Activated CD4-positive, alpha-beta memory T cell treated with anti-CD3 and anti-CD28 coated beads, Interleukin-2, amount 10 ng/mL, durations not matched to agents 7 days and 5 days (primary cell): ENCODE results near the gene HSCB. TPM values are rescaled to one million over a fixed set of nuclear protein-coding genes. Genes with fewer than 3 reads are reported as not detected.
"Not testable (repeated sequence)": the region's sequence is repeated elsewhere in the genome, so short reads cannot be mapped to it uniquely, and the experiment has no call there.

ENCODE experiments used
- CTCF ChIA-PET: fragments of 350-600 bp; sonication (Branson Sonifier 250); formaldehyde crosslinking; loops from one replicate; lab custom pipeline; 2021; ENCODE audit warnings: antibody characterized with exemption, inconsistent platforms; lab: Charles Lee
- POLR2A ChIA-PET: fragments of 350-600 bp; sonication (Branson Sonifier 250); formaldehyde crosslinking; loops from one replicate; lab custom pipeline; 2021; ENCODE audit warnings: antibody characterized with exemption; lab: Charles Lee
- DNase-seq: peaks from one replicate; pipeline ENCODE4 v3.0.0-alpha.2; 2020
- H3K27ac Mint-ChIP-seq: one replicate; pipeline ENCODE4 v1.8.0; 2021; ENCODE audit warnings: mild to moderate bottlenecking, mixed read lengths
- H3K27me3 Mint-ChIP-seq: one replicate; pipeline ENCODE4 v1.8.0; 2021; ENCODE audit warnings: mixed read lengths
- H3K36me3 Mint-ChIP-seq: one replicate; pipeline ENCODE4 v1.8.0; 2021; ENCODE audit warnings: low read depth, mixed read lengths
- H3K4me1 Mint-ChIP-seq: one replicate; pipeline ENCODE4 v1.8.0; 2021; ENCODE audit warnings: mixed read lengths
- H3K4me3 Mint-ChIP-seq: one replicate; pipeline ENCODE4 v1.8.0; 2021; ENCODE audit warnings: mild to moderate bottlenecking, mixed read lengths
- H3K9me3 Mint-ChIP-seq: one replicate; pipeline ENCODE4 v1.8.0; 2021; ENCODE audit warnings: mixed read lengths
- total RNA-seq, 2 experiments: library from RNA; stranded (reverse); gene quantifications; one replicate each; pipeline ENCODE4 v1.2.3, GENCODE V29; 2021

The HSCB gene, protein sequence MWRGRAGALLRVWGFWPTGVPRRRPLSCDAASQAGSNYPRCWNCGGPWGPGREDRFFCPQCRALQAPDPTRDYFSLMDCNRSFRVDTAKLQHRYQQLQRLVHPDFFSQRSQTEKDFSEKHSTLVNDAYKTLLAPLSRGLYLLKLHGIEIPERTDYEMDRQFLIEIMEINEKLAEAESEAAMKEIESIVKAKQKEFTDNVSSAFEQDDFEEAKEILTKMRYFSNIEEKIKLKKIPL
- 10 to 100 TPM; 14.4 to 16.1 TPM for total RNA-seq

DNA sequence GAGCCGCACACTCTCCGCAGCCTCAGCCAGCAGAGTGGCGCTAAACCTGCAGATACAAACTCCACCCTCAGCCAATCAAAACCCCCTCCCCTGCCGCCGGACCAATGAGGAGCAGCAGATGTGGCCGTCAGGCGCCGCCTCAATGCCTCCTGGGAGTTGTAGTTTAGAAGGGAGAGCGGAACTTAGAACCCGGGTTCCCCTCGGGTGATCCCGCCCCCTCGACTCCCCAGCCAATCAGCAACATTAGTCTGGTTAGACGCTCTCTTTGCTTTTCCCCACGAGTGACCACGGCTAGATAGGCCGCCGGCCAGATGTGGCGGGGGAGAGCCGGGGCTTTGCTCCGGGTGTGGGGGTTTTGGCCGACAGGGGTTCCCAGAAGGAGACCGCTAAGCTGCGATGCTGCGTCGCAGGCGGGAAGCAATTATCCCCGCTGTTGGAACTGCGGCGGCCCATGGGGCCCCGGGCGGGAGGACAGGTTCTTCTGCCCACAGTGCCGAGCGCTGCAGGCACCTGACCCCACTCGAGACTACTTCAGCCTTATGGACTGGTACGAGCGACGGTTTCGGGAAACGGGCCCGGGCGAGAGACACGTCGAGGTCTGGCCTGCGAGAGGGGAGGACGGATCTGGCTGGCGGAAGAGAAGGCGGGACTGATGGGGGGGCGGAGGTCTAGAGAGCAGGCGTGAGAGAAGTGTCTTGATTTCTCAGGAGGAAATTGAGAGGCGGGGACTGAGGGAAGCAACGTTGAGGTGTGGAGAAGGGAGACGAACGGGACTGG lies at the start of gene HSCB, which contains the start of gene CHEK2:
Gene HSCB (plus strand): TSS at position 255 of the 777 bp plus-strand sequence. CDS start 57 bp downstream, at position 312.
Gene CHEK2 (minus strand): TSS at position 36 of the 777 bp plus-strand sequence. CDS start 7,099 bp downstream, outside the sequence.
- POLR2A ChIA-PET = interaction anchor here (0.7 to 2.2 kb wide), 14 partner anchors 8 to 527 kb away, joined by 3 to 15 read pairs (median 4); partner anchors contain the start of genes CCDC117 and XBP1
- H3K36me3 Mint-ChIP-seq = peaks cover 37% of the 10 kb centered on the region
- peak within 1 kb of the TSS; percentile 94 for H3K4me3 Mint-ChIP-seq
- CTCF ChIA-PET = interaction anchor here (0.7 to 1.5 kb wide), 4 partner anchors 17 to 141 kb away, joined by 3 to 4 read pairs (median 3); partner anchors contain the start of gene CCDC117
- DNase-seq = peak; percentile 98
- no peaks in the 10 kb centered on the region for H3K9me3 Mint-ChIP-seq
- peak within 1 kb of the TSS; percentile 89 for H3K27ac Mint-ChIP-seq
- H3K4me1 Mint-ChIP-seq = peaks cover 51% of the 10 kb centered on the region
- no peaks in the 10 kb centered on the region for H3K27me3 Mint-ChIP-seq

DNA sequence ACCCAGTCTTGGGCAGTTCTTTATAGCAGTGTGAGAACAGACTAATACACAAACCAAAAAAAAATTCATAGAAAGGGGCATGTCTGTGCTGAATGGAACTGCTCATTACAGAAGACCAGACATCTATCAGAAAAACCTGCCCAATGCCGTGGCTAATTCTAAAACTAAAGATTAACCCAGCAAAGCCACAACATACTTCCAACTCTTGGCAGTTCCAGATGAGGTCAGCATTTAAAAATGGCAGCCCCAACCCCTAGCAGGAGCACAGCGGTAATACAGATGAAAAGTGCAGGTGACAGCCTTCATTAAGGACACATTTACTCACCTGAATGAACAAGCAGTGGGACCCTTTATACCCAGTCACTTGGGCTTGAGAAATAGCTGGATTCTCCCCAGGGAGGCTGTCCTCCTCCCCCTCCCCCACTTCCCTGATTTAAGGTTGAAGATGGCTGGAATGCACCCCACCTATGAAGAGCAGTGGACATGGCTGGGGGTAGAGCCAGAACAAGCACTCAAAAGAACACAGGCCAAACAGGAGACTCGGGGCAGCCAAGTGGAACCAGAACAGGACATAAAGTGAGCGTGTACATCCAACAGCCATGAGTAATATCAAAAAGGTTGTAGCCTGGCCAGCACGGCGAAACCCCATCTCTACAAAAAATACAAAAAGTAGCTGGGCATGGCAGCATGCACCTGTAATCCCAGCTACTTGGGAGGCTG lies 48.6 kb upstream of the HSCB start:
- H3K27me3 Mint-ChIP-seq, CTCF ChIA-PET: not testable (repeated sequence)

DNA sequence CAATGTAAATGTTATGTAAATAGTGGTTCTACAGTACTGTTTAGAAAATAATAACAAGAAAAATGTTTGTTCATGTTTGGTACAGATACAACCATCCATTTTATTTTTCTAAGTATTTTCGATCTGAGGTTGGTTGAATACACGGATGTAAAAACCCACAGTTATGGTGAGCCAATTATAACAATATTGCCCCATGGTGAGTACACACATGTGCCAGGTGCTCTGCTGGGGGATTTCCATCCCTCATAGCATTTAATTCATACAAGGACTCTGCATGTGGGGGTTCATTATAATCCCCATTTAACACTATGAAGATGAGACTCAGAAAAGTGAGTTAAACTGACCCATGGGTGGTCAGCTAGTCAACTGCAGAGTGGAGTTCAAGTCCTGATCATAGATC lies 38.9 kb upstream of the HSCB start:
- H3K36me3 Mint-ChIP-seq = peaks cover 26% of the 10 kb centered on the region
- H3K4me3 Mint-ChIP-seq = no peak overlapping the region
- H3K9me3 Mint-ChIP-seq = no peaks in the 10 kb centered on the region
- ChIA-PET CTCF (no interaction called here), POLR2A (no interaction called here)
- H3K4me1 Mint-ChIP-seq = no peaks in the 10 kb centered on the region
- H3K27ac Mint-ChIP-seq = no peak overlapping the region
- DNase-seq = no peak
- no peaks in the 10 kb centered on the region for H3K27me3 Mint-ChIP-seq

More for the DNA sequence above, 48.6 kb upstream of the HSCB start:
- H3K4me1 Mint-ChIP-seq, DNase-seq, H3K4me3 Mint-ChIP-seq, H3K9me3 Mint-ChIP-seq, POLR2A ChIA-PET, H3K27ac Mint-ChIP-seq: not testable (repeated sequence)
- H3K36me3 Mint-ChIP-seq = peaks cover 48% of the 10 kb centered on the region

DNA sequence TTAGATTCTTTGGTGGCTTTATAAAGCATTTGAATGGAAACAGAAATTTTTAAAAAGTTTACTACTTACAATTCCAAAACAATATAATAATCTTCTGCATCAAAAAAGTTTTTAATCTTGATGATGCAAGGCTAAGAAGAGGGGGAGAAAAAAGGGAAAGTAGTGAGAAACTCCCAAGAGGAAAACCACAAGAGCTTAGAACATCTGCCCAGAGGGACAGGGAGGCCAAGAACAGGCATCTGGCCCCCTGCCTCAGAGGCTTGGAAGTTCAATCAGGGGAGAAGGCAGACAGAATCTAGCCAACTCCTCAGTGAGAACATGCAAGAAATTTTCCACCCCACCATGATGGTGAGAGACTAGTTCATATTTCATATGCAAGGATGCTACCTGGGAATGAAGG lies 38.4 kb upstream of the HSCB start:
- Mint-ChIP-seq H3K27me3 (no peaks in the 10 kb centered on the region), H3K4me1 (no peaks in the 10 kb centered on the region), H3K36me3 (peaks cover 29% of the 10 kb centered on the region), H3K27ac (no peak overlapping the region), H3K9me3 (no peaks in the 10 kb centered on the region), H3K4me3 (no peak overlapping the region)
- DNase-seq = no peak
- ChIA-PET CTCF (no interaction called here), POLR2A (no interaction called here)

DNA sequence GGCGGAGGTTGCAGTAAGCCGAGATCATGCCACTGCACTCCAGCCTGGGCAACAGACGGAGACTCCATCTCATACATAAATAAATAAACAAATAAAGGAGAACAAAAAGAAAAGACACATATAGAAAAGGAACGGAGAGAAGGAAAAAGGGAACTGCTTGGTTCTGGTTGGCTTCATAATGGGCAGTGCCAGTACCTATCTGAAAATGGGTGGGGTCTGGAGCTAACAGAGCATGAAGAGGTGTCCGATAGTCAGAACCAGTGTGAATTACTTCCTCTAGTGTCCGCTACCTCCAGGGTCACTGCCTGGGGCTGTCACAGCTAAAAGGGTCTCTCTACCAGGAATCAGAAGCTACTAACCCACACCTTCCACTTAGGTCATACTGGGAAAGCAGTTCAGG lies 35.0 kb upstream of the HSCB start:
- Mint-ChIP-seq H3K9me3 (no peaks in the 10 kb centered on the region), H3K27me3 (no peaks in the 10 kb centered on the region), H3K36me3 (peaks cover 45% of the 10 kb centered on the region), H3K27ac (no peak overlapping the region), H3K4me3 (no peak overlapping the region), H3K4me1 (peaks cover 5% of the 10 kb centered on the region)
- ChIA-PET POLR2A (interaction anchor here (0.6 kb wide), 1 partner anchor 520 kb away, joined by 3 read pairs; no protein-coding TSS in a partner anchor), CTCF (no interaction called here)
- no peak for DNase-seq

DNA sequence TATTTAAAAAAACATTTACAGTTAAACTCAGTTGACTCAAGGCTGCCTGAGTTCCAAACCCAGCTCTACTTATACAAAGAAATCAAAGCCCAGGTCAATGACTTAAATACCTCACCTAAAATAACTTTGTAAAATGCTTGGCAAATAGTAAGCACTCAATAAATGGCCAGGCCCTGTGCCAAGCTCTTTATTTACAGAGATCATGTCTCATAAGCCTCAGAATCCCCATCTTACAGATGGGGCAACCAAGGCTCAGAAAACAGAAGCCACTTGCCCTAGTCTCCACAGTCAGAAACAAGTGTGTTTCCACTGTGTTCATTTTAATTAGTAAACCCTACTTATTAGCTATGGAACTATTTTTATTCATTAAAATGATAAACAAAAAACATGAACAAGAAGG lies 31.7 kb upstream of the HSCB start:
- POLR2A ChIA-PET = no interaction called here
- Mint-ChIP-seq H3K9me3 (no peaks in the 10 kb centered on the region), H3K36me3 (peaks cover 56% of the 10 kb centered on the region)

DNA sequence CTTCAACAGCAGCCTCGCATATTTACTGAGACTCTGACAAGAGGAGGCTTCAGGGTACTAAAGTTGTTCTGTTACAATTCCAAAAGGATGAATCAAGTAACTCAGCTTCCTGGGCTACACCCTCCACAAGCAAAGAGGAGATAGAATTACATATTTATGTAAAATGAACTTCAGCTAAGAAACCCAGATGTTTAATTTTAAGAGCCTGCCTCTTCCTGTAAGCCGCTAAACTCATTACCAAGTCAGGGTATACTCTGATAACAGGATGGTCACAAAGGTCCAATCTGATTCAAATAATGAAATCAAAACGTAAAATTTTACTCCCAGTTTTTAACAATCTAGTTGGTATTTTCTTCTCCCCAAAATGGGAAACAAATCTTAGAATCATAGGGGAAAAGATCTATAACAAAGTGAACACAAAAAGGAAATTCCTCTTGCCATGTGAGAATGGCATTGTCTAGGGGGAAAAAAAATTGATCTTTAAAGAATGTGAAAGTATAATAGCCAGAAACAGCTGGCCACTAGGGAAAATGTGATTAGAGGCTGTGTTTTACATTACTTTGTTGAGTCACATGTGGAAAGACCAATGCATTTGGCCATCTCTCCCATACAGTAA lies 31.2 kb upstream of the HSCB start:
- peaks cover 57% of the 10 kb centered on the region for H3K36me3 Mint-ChIP-seq
- DNase-seq = no peak
- no peaks in the 10 kb centered on the region for H3K27me3 Mint-ChIP-seq
- H3K4me3 Mint-ChIP-seq = no peak overlapping the region
- H3K27ac Mint-ChIP-seq = no peak overlapping the region
- peaks cover 24% of the 10 kb centered on the region for H3K4me1 Mint-ChIP-seq
- H3K9me3 Mint-ChIP-seq = no peaks in the 10 kb centered on the region
- ChIA-PET CTCF (interaction anchor here (0.9 kb wide), 1 partner anchor 30 kb away, joined by 3 read pairs; no protein-coding TSS in a partner anchor), POLR2A (no interaction called here)

More for the DNA sequence above, 31.7 kb upstream of the HSCB start:
- no peaks in the 10 kb centered on the region for H3K27me3 Mint-ChIP-seq
- H3K4me3 Mint-ChIP-seq = no peak overlapping the region
- peaks cover 24% of the 10 kb centered on the region for H3K4me1 Mint-ChIP-seq
- CTCF ChIA-PET = interaction anchor here (0.6 to 0.9 kb wide), 2 partner anchors 31 to 166 kb away, joined by 3 read pairs; no protein-coding TSS in a partner anchor
- H3K27ac Mint-ChIP-seq = no peak overlapping the region
- DNase-seq = no peak

DNA sequence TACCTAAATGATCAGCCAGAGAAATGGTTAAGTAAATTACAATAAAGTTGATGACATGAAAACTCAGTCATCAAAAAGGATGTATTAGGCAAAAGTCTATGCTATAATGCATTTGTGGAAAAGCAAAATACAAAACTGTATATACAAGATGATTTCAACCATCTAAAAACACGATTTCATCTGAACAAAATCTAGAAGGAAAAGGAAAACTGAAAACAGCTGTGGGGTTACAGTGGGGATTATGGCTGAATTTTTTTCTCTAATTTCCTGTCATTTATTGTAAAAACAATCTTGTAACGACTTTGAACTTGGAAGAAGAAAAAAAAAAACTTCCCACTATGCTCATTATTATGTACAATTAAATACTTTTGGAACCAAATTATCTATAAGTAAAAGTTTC lies 30.5 kb upstream of the HSCB start:
- no peaks in the 10 kb centered on the region for H3K9me3 Mint-ChIP-seq
- H3K27ac Mint-ChIP-seq = no peak overlapping the region
- H3K27me3 Mint-ChIP-seq = no peaks in the 10 kb centered on the region
- peaks cover 24% of the 10 kb centered on the region for H3K4me1 Mint-ChIP-seq
- H3K36me3 Mint-ChIP-seq = peaks cover 53% of the 10 kb centered on the region
- ChIA-PET POLR2A (no interaction called here), CTCF (no interaction called here)
- H3K4me3 Mint-ChIP-seq = no peak overlapping the region
- DNase-seq = no peak

DNA sequence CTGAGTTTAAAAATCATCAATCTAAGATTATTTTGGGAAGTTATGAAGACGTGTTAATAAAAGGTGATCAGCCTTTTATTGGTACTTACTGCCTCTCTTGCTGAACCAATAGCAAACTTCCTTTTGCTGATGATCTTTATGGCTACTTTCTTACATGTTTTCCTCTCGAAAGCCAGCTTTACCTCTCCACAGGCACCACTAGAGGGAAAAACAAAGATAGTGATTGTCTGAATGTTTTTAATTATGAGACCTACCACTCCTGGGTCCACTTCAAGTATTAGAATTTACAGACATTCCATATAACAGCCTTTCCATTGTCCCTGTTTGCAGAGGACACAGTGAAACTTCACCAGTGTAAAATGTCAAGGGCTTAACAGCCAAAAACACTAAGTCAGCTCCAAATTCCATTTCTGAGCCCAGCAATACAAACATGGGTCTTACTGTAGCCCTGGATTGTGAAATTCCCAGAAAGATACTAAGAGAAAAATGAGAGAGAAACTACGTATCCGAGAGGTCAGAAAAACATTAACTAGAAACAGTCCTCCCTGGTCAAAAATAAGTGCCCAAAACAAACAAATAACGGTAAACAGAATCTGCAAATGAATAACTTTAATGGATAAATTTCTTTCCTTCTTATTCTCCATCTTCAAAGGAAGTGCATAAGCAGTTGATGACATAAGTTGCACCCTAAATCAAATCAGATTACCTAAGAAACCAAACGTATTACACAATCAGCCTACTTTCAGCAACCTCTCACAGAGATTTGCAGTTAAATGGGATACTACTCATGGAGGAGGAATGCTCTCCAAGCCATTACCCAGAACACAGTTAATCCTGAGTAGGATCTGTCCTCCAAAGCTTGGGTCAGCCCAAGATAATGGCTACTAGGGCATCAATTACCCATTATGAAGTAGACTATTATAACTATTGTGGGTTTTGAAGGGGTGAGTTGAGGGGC lies 29.7 kb upstream of the HSCB start:
- ChIA-PET POLR2A (no interaction called here), CTCF (interaction anchor here (0.7 kb wide), 1 partner anchor 11 kb away, joined by 4 read pairs; no protein-coding TSS in a partner anchor)
- no peak for DNase-seq
- H3K27ac Mint-ChIP-seq = no peak overlapping the region
- peaks cover 54% of the 10 kb centered on the region for H3K36me3 Mint-ChIP-seq
- no peaks in the 10 kb centered on the region for H3K9me3 Mint-ChIP-seq
- H3K4me3 Mint-ChIP-seq = no peak overlapping the region
- peaks cover 24% of the 10 kb centered on the region for H3K4me1 Mint-ChIP-seq
- no peaks in the 10 kb centered on the region for H3K27me3 Mint-ChIP-seq

DNA sequence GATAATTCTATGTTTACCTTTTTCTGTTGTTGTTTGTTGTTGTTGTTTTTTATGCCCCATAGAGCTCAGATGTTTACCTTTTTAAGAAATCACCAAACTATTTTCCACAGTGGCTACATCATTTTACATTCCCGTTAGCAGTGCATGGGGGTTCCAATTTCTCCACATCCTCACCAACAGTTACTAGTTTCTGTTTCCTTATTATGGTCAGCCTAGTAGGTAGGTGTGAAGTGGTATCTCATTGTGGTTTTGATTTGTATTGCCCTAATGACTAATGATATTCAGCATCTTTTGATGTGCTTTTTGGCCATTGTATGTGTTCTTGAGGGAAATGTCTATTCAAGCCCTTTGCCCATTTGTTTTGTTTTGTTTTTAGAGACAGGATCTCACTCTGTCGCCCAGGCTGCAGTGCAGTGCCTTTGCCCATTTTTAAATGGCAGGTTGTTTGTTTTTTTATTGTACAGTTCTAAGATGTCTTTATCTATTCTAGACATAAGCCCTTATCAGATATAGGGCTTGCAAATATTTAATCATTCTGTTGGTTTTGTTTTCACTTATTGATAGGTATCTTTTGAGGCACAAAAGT lies 27.7 kb upstream of the HSCB start:
- no peak for DNase-seq
- peaks cover 4% of the 10 kb centered on the region for H3K9me3 Mint-ChIP-seq
- H3K27ac Mint-ChIP-seq = no peak overlapping the region
- H3K36me3 Mint-ChIP-seq = peaks cover 46% of the 10 kb centered on the region
- ChIA-PET CTCF (interaction anchor here (1.1 kb wide), 1 partner anchor 59 kb away, joined by 3 read pairs; the partner anchor contains the start of gene CCDC117), POLR2A (no interaction called here)
- no peaks in the 10 kb centered on the region for H3K27me3 Mint-ChIP-seq
- H3K4me1 Mint-ChIP-seq = peaks cover 29% of the 10 kb centered on the region
- H3K4me3 Mint-ChIP-seq = no peak overlapping the region

DNA sequence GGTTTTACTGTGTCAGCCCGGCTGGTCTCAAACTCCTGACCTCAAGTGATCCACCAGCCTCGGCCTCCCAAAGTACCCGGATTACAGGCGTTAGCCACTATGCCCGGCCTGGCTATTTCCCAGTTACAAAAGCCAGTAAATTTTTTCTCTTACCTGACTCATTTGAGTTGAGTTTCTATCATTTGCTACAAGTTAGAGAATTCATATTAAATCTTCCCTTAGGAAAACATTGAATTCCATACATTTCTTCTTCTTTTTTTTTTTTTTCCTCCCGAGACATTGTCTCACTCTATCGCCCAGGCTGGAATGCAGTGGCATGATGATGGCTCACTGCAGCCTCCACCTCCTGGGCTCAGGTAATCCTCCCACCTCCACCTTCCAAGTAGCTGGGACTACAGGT lies 26.2 kb upstream of the HSCB start:
- peaks cover 46% of the 10 kb centered on the region for H3K36me3 Mint-ChIP-seq
- DNase-seq = no peak
- ChIA-PET POLR2A (no interaction called here), CTCF (no interaction called here)
- H3K27me3 Mint-ChIP-seq = no peaks in the 10 kb centered on the region
- no peak overlapping the region for H3K4me3 Mint-ChIP-seq
- no peak overlapping the region for H3K27ac Mint-ChIP-seq
- peaks cover 4% of the 10 kb centered on the region for H3K9me3 Mint-ChIP-seq
- H3K4me1 Mint-ChIP-seq = peaks cover 29% of the 10 kb centered on the region
